Neural crest cell (in vitro differentiated cells): ENCODE results near the gene MAPT. TPM values are rescaled to one million over a fixed set of nuclear protein-coding genes. Genes with fewer than 3 reads are reported as not detected.

ENCODE experiments used
- DNase-seq: peaks from one replicate; pipeline ENCODE4 v3.0.0; 2021; ENCODE audit warnings: low read depth, mixed read lengths, low spot score
- H3K27ac Mint-ChIP-seq: one replicate; pipeline ENCODE4 v1.8.0; 2021; ENCODE audit warnings: mild to moderate bottlenecking, mixed read lengths; ENCODE audit not compliant: unreplicated experiment
- H3K27me3 Mint-ChIP-seq: 2 replicates; pipeline ENCODE4 v1.8.0; 2021; ENCODE audit warnings: low read depth, mild to moderate bottlenecking, mixed read lengths
- H3K36me3 Mint-ChIP-seq: 2 replicates; pipeline ENCODE4 v1.8.0; 2021; ENCODE audit warnings: low read depth, mild to moderate bottlenecking, mixed read lengths
- H3K4me1 Mint-ChIP-seq: 2 replicates; pipeline ENCODE4 v1.8.0; 2021; ENCODE audit warnings: mixed read lengths
- H3K4me3 Mint-ChIP-seq: one replicate; pipeline ENCODE4 v1.8.0; 2021; ENCODE audit warnings: mild to moderate bottlenecking, mixed read lengths
- H3K9me3 Mint-ChIP-seq: 2 replicates; pipeline ENCODE4 v1.8.0; 2021; ENCODE audit warnings: mixed read lengths
- total RNA-seq: library from RNA; stranded (reverse); gene quantifications from 2 replicates; pipeline ENCODE4 v1.2.1, GENCODE V29; 2021
- TF ChIP-seq, protein P1 (sequence below): fragments of 200-600 bp; sonication (generic); conservative IDR thresholded peaks from 2 replicates; pipeline ENCODE4 v1.5.0; 2021; ENCODE audit warnings: antibody characterized with exemption, mild to moderate bottlenecking

The MAPT gene
- total RNA-seq, 1 donor from 2014 or later: 9.5 TPM

- TF ChIP-seq, protein P1, sequence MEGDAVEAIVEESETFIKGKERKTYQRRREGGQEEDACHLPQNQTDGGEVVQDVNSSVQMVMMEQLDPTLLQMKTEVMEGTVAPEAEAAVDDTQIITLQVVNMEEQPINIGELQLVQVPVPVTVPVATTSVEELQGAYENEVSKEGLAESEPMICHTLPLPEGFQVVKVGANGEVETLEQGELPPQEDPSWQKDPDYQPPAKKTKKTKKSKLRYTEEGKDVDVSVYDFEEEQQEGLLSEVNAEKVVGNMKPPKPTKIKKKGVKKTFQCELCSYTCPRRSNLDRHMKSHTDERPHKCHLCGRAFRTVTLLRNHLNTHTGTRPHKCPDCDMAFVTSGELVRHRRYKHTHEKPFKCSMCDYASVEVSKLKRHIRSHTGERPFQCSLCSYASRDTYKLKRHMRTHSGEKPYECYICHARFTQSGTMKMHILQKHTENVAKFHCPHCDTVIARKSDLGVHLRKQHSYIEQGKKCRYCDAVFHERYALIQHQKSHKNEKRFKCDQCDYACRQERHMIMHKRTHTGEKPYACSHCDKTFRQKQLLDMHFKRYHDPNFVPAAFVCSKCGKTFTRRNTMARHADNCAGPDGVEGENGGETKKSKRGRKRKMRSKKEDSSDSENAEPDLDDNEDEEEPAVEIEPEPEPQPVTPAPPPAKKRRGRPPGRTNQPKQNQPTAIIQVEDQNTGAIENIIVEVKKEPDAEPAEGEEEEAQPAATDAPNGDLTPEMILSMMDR: no peak
- Mint-ChIP-seq H3K27ac (no peak overlapping the region), H3K4me1 (peaks cover 30% of the 10 kb centered on the region), H3K9me3 (no peaks in the 10 kb centered on the region), H3K27me3 (no peaks in the 10 kb centered on the region), H3K4me3 (peak overlapping the region; percentile 18), H3K36me3 (peaks cover 28% of the 10 kb centered on the region)
- no peak for DNase-seq
Observed at GRCh38 chr17:46029627-46030026, 135.3 kb downstream of the MAPT start.

- Mint-ChIP-seq H3K27ac (no peak overlapping the region), H3K9me3 (no peaks in the 10 kb centered on the region), H3K4me1 (peaks cover 24% of the 10 kb centered on the region), H3K27me3 (no peaks in the 10 kb centered on the region), H3K36me3 (peaks cover 30% of the 10 kb centered on the region), H3K4me3 (no peak overlapping the region)
- DNase-seq: no peak
- TF ChIP-seq, protein P1: no peak
Observed at GRCh38 chr17:46030752-46031151, 136.4 kb downstream of the MAPT start.

GRCh38 chr17:46031440-46031839, 137.1 kb downstream of the MAPT start:
- Mint-ChIP-seq H3K27me3 (no peaks in the 10 kb centered on the region), H3K9me3 (no peaks in the 10 kb centered on the region), H3K36me3 (peaks cover 30% of the 10 kb centered on the region), H3K27ac (no peak overlapping the region), H3K4me1 (peaks cover 20% of the 10 kb centered on the region), H3K4me3 (no peak overlapping the region)
- TF ChIP-seq, protein P1: no peak
- no peak for DNase-seq

GRCh38 chr17:46031920-46032319, 137.6 kb downstream of the MAPT start:
- Mint-ChIP-seq H3K9me3 (no peaks in the 10 kb centered on the region), H3K27ac (peak overlapping the region; percentile 48), H3K4me1 (peaks cover 20% of the 10 kb centered on the region), H3K36me3 (peaks cover 30% of the 10 kb centered on the region), H3K4me3 (no peak overlapping the region), H3K27me3 (no peaks in the 10 kb centered on the region)
- TF ChIP-seq, protein P1: no peak
- DNase-seq: no peak

- Mint-ChIP-seq H3K27me3 (no peaks in the 10 kb centered on the region), H3K9me3 (no peaks in the 10 kb centered on the region), H3K4me3 (peak overlapping the region; percentile 27), H3K36me3 (peaks cover 32% of the 10 kb centered on the region), H3K27ac (no peak overlapping the region), H3K4me1 (peaks cover 18% of the 10 kb centered on the region)
- TF ChIP-seq, protein P1: no peak
- no peak for DNase-seq
Observed at GRCh38 chr17:46032909-46033308, 138.6 kb downstream of the MAPT start.

- no peaks in the 10 kb centered on the region for H3K9me3 Mint-ChIP-seq
- no peak for DNase-seq
- TF ChIP-seq, protein P1: no peak
- H3K36me3 Mint-ChIP-seq: peaks cover 37% of the 10 kb centered on the region
- peaks cover 13% of the 10 kb centered on the region for H3K4me1 Mint-ChIP-seq
- no peak overlapping the region for H3K27ac Mint-ChIP-seq
- no peaks in the 10 kb centered on the region for H3K27me3 Mint-ChIP-seq
- H3K4me3 Mint-ChIP-seq: no peak overlapping the region
Observed at GRCh38 chr17:46033392-46033791, 139.0 kb downstream of the MAPT start.
